Astrocyte (in vitro differentiated cells and primary cell): ENCODE measurements around the gene LCOR. TPM values are rescaled to one million over a fixed set of nuclear protein-coding genes. Genes with fewer than 3 reads are reported as not detected.

Experiments used
- DNase-seq: peaks from one replicate; pipeline ENCODE4 v3.0.0-alpha.2; 2010; ENCODE audit warnings: low read depth
- FAIRE-seq: peaks from 2 replicates; lab custom pipeline; 2011; peaks lifted over from hg19 to GRCh38; lab: Jason Lieb, UNC
- H2AFZ ChIP-seq: 2 replicates; pipeline ENCODE4 v1.6.0; 2012; ENCODE audit warnings: low read depth, low read length, inconsistent platforms
- H3K27ac ChIP-seq: 2 replicates; pipeline ENCODE4 v1.5.1; 2011; ENCODE audit warnings: low read depth, low read length, inconsistent platforms
- H3K27me3 ChIP-seq: 2 replicates; pipeline ENCODE4 v1.6.0; 2011; ENCODE audit warnings: low read length, inconsistent platforms; ENCODE audit not compliant: insufficient read depth
- H3K36me3 ChIP-seq: 2 replicates; pipeline ENCODE4 v1.5.1; 2011; ENCODE audit warnings: low read length, inconsistent platforms; ENCODE audit not compliant: insufficient read depth
- H3K4me1 ChIP-seq: 2 replicates; pipeline ENCODE4 v1.5.1; 2011; ENCODE audit warnings: low read length, inconsistent platforms; ENCODE audit not compliant: insufficient read depth
- H3K4me2 ChIP-seq: 2 replicates; pipeline ENCODE4 v1.6.0; 2012; ENCODE audit warnings: low read length, inconsistent platforms
- H3K4me3 ChIP-seq: 2 replicates; pipeline ENCODE4 v1.5.1; 2011; ENCODE audit warnings: low read depth, mild to moderate bottlenecking, low read length, inconsistent platforms; ENCODE audit not compliant: insufficient read depth
- H3K79me2 ChIP-seq: 2 replicates; pipeline ENCODE4 v1.6.0; 2012; ENCODE audit warnings: mild to moderate bottlenecking, low read length, inconsistent platforms; ENCODE audit not compliant: insufficient read depth
- H3K9ac ChIP-seq: 2 replicates; pipeline ENCODE4 v1.6.0; 2012; ENCODE audit warnings: mild to moderate bottlenecking, low read length, inconsistent platforms
- H3K9me3 ChIP-seq: 2 replicates; pipeline ENCODE4 v1.5.1; 2012; ENCODE audit warnings: low read depth, mild to moderate bottlenecking, low read length, inconsistent platforms; ENCODE audit not compliant: insufficient read depth
- H4K20me1 ChIP-seq: 2 replicates; pipeline ENCODE4 v1.6.0; 2012; ENCODE audit warnings: low read length, inconsistent platforms; ENCODE audit not compliant: insufficient read depth
- H3K27ac Mint-ChIP-seq: one replicate; pipeline ENCODE4 v1.8.0; 2021; ENCODE audit warnings: mild to moderate bottlenecking, mixed read lengths; ENCODE audit not compliant: unreplicated experiment
- H3K27me3 Mint-ChIP-seq: one replicate; pipeline ENCODE4 v1.8.0; 2021; ENCODE audit warnings: low read depth, mixed read lengths; ENCODE audit not compliant: unreplicated experiment
- H3K36me3 Mint-ChIP-seq: one replicate; pipeline ENCODE4 v1.8.0; 2021; ENCODE audit warnings: low read depth, mixed read lengths; ENCODE audit not compliant: unreplicated experiment
- H3K4me1 Mint-ChIP-seq: one replicate; pipeline ENCODE4 v1.8.0; 2021; ENCODE audit warnings: low read depth, mixed read lengths; ENCODE audit not compliant: unreplicated experiment
- H3K4me3 Mint-ChIP-seq: one replicate; pipeline ENCODE4 v1.8.0; 2021; ENCODE audit warnings: mild to moderate bottlenecking, moderate library complexity, mixed read lengths; ENCODE audit not compliant: unreplicated experiment
- H3K9me3 Mint-ChIP-seq: one replicate; pipeline ENCODE4 v1.8.0; 2021; ENCODE audit warnings: mild to moderate bottlenecking, mixed read lengths; ENCODE audit not compliant: unreplicated experiment
- CTCF ChIP-seq: IDR thresholded peaks from 2 replicates; pipeline ENCODE4 v1.5.1; 2011; ENCODE audit warnings: low read depth, mild to moderate bottlenecking, inconsistent platforms, low read length, moderate library complexity; ENCODE audit not compliant: insufficient read depth
- EZH2 ChIP-seq: IDR thresholded peaks from 2 replicates; pipeline ENCODE4 v1.6.1; 2012; ENCODE audit warnings: mild to moderate bottlenecking, low read length, inconsistent platforms; ENCODE audit not compliant: insufficient read depth
- total RNA-seq: library from RNA; stranded (reverse); gene quantifications from 2 replicates; pipeline ENCODE4 v1.2.1, GENCODE V29; 2021

LCOR gene
- total RNA-seq, 1 donor from 2014 or later, result 72.0 TPM

DNA sequence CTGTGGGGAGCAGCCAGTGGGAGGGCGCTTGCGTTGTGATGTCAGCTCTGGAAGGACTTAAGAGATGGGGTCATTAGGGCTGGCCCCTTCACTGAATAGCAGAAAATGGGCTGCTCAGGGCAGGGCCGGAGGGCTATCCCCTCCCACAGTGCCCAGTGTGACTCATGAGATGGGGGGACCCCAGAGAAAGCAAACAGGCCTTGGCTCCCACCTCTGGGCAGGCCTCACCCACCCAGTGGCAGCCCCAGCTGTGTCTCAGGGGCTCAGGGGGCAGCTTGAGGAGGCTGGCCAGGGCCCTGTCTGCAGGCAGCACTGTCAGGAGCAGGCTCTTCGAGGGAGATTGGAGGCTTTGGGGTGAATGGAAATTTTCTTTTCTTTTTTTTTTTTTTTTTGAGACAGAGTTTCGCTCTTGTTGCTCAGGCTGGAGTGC lies 185.4 kb downstream of the LCOR start:
- H3K27ac Mint-ChIP-seq, result no peak overlapping the region

DNA sequence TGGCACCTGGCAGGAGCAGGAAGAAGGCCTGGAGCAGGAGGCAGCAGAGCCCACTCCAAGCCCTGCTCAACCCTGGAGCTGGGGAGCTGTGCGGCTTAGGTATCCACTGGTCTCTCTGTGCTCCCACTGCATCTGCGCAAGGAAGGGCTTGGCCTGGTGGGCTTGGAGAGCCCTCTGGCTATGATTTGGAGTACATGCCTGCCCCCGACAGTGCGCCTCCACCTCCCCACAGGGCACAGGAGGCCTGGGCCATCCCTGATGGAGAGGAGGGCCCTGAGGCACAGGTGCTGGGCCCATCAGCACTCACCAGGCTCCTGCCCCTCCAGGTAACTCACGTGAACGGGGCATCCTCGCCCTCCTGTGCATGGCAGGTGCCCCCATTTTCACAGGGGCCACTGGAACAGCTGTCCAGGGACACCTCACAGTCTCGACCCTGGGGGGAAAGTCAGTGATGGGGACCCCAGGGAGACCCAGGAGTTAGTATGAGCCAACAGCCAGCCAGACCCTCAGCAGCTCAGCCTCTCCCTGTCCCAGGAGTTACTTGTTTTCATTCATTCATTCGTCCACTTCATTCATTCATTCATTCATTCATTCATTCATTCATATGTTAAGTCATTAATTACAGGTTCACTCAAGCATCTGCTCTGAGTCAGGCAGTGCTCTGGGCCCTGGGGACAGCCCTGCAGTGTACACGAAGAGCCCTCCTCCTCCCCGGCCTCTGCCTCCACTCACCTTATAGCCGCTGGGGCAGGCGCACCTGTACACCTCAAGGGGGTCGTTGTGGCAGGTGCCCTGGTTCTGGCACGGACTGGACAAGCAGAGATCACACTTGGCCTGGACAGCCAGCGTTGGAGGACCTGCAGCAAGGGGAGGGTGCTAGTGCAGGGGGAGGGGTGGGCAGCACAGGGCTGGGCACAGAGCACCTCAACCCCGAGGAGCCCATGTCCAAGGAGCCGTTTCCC lies 186.4 kb downstream of the LCOR start:
- Histone ChIP-seq H3K9me3 (no peaks in the 10 kb centered on the region), H3K27ac (no peak overlapping the region), H3K4me1 (peaks cover 14% of the 10 kb centered on the region), H3K9ac (no peak overlapping the region), H3K79me2 (no peaks in the 10 kb centered on the region), H3K27me3 (no peaks in the 10 kb centered on the region), H4K20me1 (no peaks in the 10 kb centered on the region), H3K4me2 (no peak overlapping the region), H3K36me3 (no peaks in the 10 kb centered on the region), H3K4me3 (no peak overlapping the region), H2AFZ (no peak overlapping the region)
- Mint-ChIP-seq H3K9me3 (no peaks in the 10 kb centered on the region), H3K36me3 (no peaks in the 10 kb centered on the region), H3K27ac (no peak overlapping the region), H3K4me1 (peaks cover 8% of the 10 kb centered on the region), H3K27me3 (peaks cover 3% of the 10 kb centered on the region), H3K4me3 (no peak overlapping the region)
- TF ChIP-seq CTCF, result no peak
- no peak for TF ChIP-seq EZH2
- FAIRE-seq, result no peak
- no peak for DNase-seq

More for the DNA sequence above, 185.4 kb downstream of the LCOR start:
- H3K9ac ChIP-seq, result no peak overlapping the region
- no peak overlapping the region for H3K27ac ChIP-seq
- no peak overlapping the region for H3K4me3 ChIP-seq
- peaks cover 8% of the 10 kb centered on the region for H3K4me1 ChIP-seq
- no peaks in the 10 kb centered on the region for H3K79me2 ChIP-seq
- H4K20me1 ChIP-seq, result no peaks in the 10 kb centered on the region
- Mint-ChIP-seq H3K4me1 (peaks cover 5% of the 10 kb centered on the region), H3K36me3 (no peaks in the 10 kb centered on the region), H3K27me3 (peaks cover 7% of the 10 kb centered on the region), H3K4me3 (no peak overlapping the region), H3K9me3 (no peaks in the 10 kb centered on the region)
- H3K4me2 ChIP-seq, result no peak overlapping the region
- FAIRE-seq (no peak), DNase-seq (no peak)
- no peak overlapping the region for H2AFZ ChIP-seq
- TF ChIP-seq EZH2, result no peak
- TF ChIP-seq CTCF, result no peak
- no peaks in the 10 kb centered on the region for H3K9me3 ChIP-seq
- no peaks in the 10 kb centered on the region for H3K36me3 ChIP-seq
- H3K27me3 ChIP-seq, result no peaks in the 10 kb centered on the region
